T47D (cell line): ENCODE results near the gene TIAM1.
A peak's percentile ranks its signal among the peaks of the same experiment; 100 is the strongest.

ENCODE experiments used
- DNase-seq, 2 experiments: peaks; one replicate each; pipeline versions ENCODE4 v3.0.0 to v3.0.0-alpha.2; 2011 to 2012; ENCODE audit warnings: low read depth in 1 of 2, low spot score in 1 of 2
- JUND ChIP-seq: IDR thresholded peaks from 2 replicates; pipeline ENCODE4 v1.6.1; 2012; ENCODE audit warnings: low read depth
- in situ Hi-C: cut with HindIII; loops from 2 replicates; pipeline ENCODE4 v1.10.0; 2016; ENCODE audit warnings: low sequenced_read_pairs, low pct_unique_long_range_greater_than_20kb

TIAM1 gene

GRCh38 chr21:31194510-31195293 is 149.4 kb downstream of the TIAM1 start:
- DNase-seq: peak in 1 of 2 experiments; percentile 12
- in situ Hi-C loops: no loop called here
- TF ChIP-seq JUND: no peak

GRCh38 chr21:31193761-31194160 is 150.3 kb downstream of the TIAM1 start:
- in situ Hi-C loops: no loop called here
- no peak for TF ChIP-seq JUND
- no peak for DNase-seq

- in situ Hi-C loops: no loop called here
- no peak for DNase-seq
- TF ChIP-seq JUND: no peak
Measured at GRCh38 chr21:31191553-31191952, 152.5 kb downstream of the TIAM1 start.

GRCh38 chr21:31190516-31190915 is 153.5 kb downstream of the TIAM1 start:
- no peak for DNase-seq
- in situ Hi-C loops: no loop called here
- TF ChIP-seq JUND: no peak

GRCh38 chr21:31187499-31187898 is 156.6 kb downstream of the TIAM1 start:
- no peak for TF ChIP-seq JUND
- in situ Hi-C loops: no loop called here
- DNase-seq: no peak

- DNase-seq: no peak
- in situ Hi-C loops: no loop called here
Measured at GRCh38 chr21:31186916-31187315, 157.1 kb downstream of the TIAM1 start.

GRCh38 chr21:31185663-31186062 is 158.4 kb downstream of the TIAM1 start:
- no peak for TF ChIP-seq JUND
- no peak for DNase-seq
- in situ Hi-C loops: no loop called here

More at GRCh38 chr21:31186916-31187315, 157.1 kb downstream of the TIAM1 start:
- no peak for TF ChIP-seq JUND

- TF ChIP-seq JUND: no peak
- DNase-seq: no peak
- in situ Hi-C loops: no loop called here
Measured at GRCh38 chr21:31184876-31185275, 159.2 kb downstream of the TIAM1 start.

- in situ Hi-C loops: no loop called here
- no peak for DNase-seq
- TF ChIP-seq JUND: no peak
Measured at GRCh38 chr21:31184459-31184858, 159.6 kb downstream of the TIAM1 start.

GRCh38 chr21:31182231-31183140 is 161.6 kb downstream of the TIAM1 start:
- no peak for TF ChIP-seq JUND
- DNase-seq: no peak
- in situ Hi-C loops: no loop called here

GRCh38 chr21:31181082-31181750 is 162.8 kb downstream of the TIAM1 start:
- in situ Hi-C loops: no loop called here
- no peak for TF ChIP-seq JUND
- DNase-seq: no peak

GRCh38 chr21:31180256-31181081 is 163.6 kb downstream of the TIAM1 start:
- in situ Hi-C loops: no loop called here
- DNase-seq: peak; percentile 48 to 67
- no peak for TF ChIP-seq JUND
